Stimulated activated CD4-positive, alpha-beta T cell treated with anti-CD3 and anti-CD28 coated beads, Interleukin-12 subunit alpha, Interleukin-12 subunit beta, amount 100 ng/mL, for 4 hours (primary cell): ENCODE results near the gene CST3.

Experiments
- DNase-seq: peaks from one replicate; pipeline ENCODE4 v3.0.0-alpha.2; 2020

CST3 gene

GRCh38 chr20:23595941-23596340, 41.8 kb downstream of the CST3 start:
- DNase-seq: no peak

DNA sequence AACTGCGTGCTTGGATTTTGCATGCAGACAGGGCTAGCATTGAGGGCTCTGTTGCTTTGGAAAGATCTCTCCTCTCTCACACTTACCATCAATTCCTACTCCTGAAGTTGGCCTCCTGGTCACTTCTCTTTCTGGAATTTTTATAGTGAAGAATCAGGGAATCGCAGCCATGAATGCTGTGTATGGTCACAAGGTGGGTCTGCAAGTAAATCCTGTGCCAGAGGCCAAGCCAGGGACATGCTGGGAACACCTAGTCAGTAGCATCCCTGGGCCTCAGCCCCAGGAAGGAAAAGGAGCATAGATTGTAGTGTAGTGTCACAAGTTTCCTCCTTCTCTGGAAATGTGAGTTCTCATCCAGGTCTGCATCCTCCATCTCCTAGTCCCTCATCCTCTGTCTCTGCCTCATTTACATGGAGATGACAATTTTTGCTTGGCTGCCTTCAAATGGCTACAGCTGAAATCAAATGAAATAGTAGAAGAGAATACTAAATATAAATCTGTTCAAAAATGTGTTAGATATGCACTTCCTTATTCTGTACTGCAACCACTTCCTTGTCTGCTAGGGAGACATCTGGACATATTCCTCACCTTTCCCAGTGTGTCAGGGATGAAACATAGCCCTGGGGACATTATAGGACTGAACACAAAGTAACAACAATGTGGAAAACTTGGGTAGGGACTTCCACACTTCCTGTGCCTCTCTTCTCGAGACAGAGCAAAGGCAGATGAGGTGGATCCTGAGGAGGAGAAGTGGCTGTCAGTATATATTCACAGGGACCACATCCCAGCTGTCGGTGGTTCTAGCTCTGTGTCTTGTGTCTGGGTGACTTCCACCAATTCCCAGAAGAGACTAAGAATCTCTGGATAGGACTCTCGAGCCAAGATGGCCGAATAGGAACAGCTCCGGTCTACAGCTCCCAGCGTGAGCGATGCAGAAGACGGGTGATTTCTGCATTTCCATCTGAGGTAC, 49.0 kb downstream of the CST3 start:
- DNase-seq: no peak

DNA sequence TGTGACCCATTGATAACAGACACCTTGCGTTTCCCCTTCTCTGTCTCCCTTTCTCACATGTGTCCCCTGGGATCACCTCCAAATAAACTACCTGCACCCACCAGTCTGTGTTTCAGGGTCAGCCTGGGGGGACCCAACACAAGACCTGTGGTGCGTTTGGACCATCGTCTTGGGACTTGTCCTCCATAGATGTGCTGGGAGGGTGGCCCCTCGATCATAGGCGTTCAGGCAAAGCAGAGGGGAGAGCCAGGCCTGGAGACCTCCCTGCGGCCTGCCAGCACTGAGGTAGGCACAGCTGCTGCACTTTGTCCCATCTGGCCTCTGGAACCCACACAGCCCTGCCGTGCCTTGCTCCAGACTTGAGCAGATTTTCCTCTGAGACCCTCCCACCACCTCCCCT, 50.1 kb downstream of the CST3 start:
- no peak for DNase-seq

DNA sequence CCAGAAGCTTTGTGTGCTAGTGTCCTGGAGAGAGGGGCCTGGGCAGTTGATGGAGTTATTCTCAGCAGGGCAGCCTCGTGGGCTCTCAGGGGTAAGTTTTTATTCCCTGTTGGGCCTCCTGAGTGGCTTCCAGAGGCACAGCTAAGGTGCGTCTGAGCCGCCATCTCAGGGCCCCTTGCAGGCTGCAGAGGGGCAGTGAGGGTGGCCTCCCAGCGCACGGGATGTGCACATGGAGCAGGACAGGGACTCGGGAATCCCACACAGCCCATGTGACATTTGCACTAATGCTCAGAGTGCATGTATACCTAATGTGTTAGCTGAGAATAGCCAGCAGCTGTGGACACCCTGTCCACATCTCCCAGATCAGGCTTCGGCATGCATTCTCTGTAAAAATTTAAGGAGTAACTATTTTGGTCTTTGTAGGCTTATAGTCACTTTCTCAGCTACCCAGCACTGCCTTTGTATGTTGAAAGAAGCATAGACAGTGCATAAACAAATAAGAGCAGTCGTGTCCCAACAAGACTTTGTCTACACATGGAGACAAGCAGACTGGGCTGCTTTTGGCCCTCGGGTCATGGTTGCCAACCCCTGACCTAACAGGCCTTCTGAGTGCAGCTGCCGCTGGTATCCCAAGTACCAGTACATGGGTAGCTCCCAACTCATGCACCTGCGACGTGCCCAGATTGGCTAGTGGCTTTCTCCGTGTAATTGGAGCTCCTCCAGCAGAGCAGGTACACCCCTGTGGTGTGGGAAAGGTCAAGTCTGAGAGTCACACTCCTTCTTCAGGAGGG, 50.8 kb downstream of the CST3 start:
- no peak for DNase-seq

GRCh38 chr20:23585808-23586734, 51.7 kb downstream of the CST3 start:
- no peak for DNase-seq

DNA sequence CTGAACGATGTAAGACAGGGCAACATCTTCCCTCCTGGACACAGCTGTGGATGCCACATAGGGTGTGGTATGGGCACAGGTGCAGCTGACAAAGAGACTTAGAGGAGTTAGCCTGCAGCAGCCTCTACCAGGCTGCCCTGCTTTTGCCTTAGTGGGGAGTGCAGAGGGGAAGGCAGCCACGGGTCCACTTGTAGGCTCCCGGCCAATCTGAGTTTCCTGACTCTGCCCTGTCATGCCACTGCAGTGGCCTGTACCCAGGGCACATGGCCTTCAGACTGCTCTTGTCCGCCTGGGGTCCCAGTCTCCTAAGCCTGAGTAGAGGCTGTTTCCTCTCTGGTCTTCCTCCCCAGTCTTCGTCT, 52.3 kb downstream of the CST3 start:
- no peak for DNase-seq

DNA sequence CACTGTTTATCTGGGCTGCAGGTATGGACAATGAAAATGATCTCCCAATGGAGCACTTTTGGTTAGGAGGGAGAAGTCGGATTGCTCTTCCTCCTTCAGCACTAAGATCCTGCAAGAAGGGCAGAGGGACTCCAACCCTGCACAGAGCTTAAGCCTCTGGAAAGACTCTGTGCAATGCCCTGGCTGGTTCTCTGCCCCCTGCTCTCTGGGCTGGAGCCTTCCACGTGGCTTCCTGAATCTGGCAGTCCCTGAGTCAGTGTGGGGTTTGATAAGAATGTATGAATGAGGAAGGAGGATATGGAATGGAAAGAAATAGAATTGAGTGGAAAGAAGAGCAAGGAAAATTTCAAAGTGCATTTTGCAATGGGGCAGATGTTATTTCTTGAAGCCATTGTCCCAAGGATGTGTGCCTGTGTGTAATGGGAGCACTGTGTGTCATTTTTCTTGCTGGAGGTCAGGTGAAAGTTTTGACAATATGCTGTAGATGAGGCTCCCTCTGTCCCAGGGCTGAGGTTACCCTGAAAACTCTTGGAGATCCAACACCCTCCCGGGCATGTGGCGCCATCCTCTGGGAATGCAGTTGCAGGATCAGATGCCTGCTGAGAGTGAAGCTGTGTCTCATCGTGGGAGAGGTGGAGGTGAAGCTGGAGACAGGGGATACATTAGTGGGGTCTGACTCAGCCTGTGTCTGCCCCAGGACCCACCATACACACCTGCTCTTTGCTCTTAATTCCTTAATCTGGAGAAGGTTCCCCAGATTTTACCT, 53.1 kb downstream of the CST3 start:
- no peak for DNase-seq
